ENCODE data around the gene TCP11. TPM values are rescaled to one million over a fixed set of nuclear protein-coding genes. Genes with fewer than 3 reads are reported as not detected.

Gene TCP11
- total and polyA plus RNA-seq, 11 donors, result 0.04 TPM; not detected in 10

GRCh38 chr6:35176301-35177024, 35.3 kb upstream of the TCP11 start:
- Histone ChIP-seq H3K27ac (no peak overlapping the region), H3K27me3 (no peaks in the 10 kb centered on the region), H3K36me3 (no peaks in the 10 kb centered on the region), H3K4me1 (peaks cover 0 to 24% (median 12%) of the 10 kb centered on the region in 12 donors), H3K9me3 (no peaks in the 10 kb centered on the region), H3K4me3 (no peak overlapping the region)
- 72 to 76% (median 74%) methylated on average over 3 of the region's 3 CpGs for WGBS, 4 donors
- TF ChIP-seq POLR2A (IDR thresholded peaks at IDR 0.05), result no peak
- TF ChIP-seq, protein P1, sequence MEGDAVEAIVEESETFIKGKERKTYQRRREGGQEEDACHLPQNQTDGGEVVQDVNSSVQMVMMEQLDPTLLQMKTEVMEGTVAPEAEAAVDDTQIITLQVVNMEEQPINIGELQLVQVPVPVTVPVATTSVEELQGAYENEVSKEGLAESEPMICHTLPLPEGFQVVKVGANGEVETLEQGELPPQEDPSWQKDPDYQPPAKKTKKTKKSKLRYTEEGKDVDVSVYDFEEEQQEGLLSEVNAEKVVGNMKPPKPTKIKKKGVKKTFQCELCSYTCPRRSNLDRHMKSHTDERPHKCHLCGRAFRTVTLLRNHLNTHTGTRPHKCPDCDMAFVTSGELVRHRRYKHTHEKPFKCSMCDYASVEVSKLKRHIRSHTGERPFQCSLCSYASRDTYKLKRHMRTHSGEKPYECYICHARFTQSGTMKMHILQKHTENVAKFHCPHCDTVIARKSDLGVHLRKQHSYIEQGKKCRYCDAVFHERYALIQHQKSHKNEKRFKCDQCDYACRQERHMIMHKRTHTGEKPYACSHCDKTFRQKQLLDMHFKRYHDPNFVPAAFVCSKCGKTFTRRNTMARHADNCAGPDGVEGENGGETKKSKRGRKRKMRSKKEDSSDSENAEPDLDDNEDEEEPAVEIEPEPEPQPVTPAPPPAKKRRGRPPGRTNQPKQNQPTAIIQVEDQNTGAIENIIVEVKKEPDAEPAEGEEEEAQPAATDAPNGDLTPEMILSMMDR (IDR thresholded peaks at IDR 0.05), result no peak
- no peak for ATAC-seq
- no peak for DNase-seq
- intact Hi-C loops (cut with DNase I), result no loop called here

- DNase-seq (no peak), ATAC-seq (no peak)
- 92 to 96% (median 94%) methylated on average over 4 of the region's 4 CpGs for WGBS, 4 donors
- no peak for TF ChIP-seq POLR2A (IDR thresholded peaks at IDR 0.05)
- TF ChIP-seq, protein P1 (IDR thresholded peaks at IDR 0.05), result no peak
- Histone ChIP-seq H3K9me3 (no peaks in the 10 kb centered on the region), H3K27me3 (no peaks in the 10 kb centered on the region), H3K36me3 (no peaks in the 10 kb centered on the region), H3K4me1 (peaks cover 0 to 5% (median under 1%) of the 10 kb centered on the region in 12 donors), H3K27ac (no peak overlapping the region), H3K4me3 (no peak overlapping the region)
- intact Hi-C loops (cut with DNase I), result no loop called here
These were observed 33.4 kb upstream of the TCP11 start for GRCh38 chr6:35174501-35174900.

GRCh38 chr6:35174088-35174434, 32.9 kb upstream of the TCP11 start:
- intact Hi-C loops (cut with DNase I), result no loop called here
- H3K9me3 ChIP-seq, result no peaks in the 10 kb centered on the region
- no peaks in the 10 kb centered on the region for H3K27me3 ChIP-seq
- H3K36me3 ChIP-seq, result no peaks in the 10 kb centered on the region
- WGBS, 4 donors, result 47 to 66% (median 57%) methylated on average over 2 of the region's 2 CpGs
- no peak overlapping the region for H3K27ac ChIP-seq
- no peak for ATAC-seq
- no peak for DNase-seq
- TF ChIP-seq POLR2A (IDR thresholded peaks at IDR 0.05), result no peak
- TF ChIP-seq, protein P1 (IDR thresholded peaks at IDR 0.05), result no peak
- no peak overlapping the region for H3K4me3 ChIP-seq
- peaks cover 0 to 2% (median 0%) of the 10 kb centered on the region in 12 donors for H3K4me1 ChIP-seq

DNA sequence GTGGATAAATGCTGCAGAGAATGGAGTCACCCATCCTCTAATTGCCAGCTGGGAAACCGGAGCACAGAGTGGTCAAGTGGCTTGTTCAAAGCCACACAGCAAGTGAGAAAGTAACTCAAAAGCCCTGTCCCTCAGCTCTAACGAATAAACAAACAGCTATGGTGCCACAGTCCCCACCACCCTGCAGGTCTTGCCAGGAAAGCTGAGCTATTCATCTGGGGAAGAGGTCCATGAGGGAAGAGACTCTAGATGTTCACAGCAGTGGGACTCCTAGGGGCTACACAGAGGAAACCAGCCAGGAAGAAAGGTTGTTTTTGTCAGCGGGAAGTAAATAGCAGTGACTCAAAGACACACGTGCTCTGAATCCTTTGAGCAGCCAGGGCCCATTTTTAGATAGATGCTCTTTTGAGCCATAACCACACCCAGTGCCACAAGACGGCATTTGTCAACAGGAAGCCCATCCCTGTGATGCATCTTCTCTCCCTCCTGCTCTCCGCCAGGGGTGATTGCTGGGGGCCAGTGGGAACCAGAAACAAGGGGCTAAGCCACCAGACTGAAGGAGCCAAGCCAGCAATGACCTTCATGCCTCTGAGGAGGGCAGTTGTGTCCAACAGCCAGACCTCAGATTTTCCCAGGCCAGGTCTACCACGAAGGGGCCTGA, 32.4 kb upstream of the TCP11 start:
- 59 to 78% (median 67%) methylated on average over 7 of the region's 7 CpGs for WGBS, 4 donors
- Histone ChIP-seq H3K27me3 (no peaks in the 10 kb centered on the region), H3K36me3 (no peaks in the 10 kb centered on the region), H3K27ac (no peak overlapping the region), H3K9me3 (no peaks in the 10 kb centered on the region), H3K4me1 (peaks cover 0 to 3% (median 0%) of the 10 kb centered on the region in 12 donors), H3K4me3 (no peak overlapping the region)
- ATAC-seq, result no peak
- intact Hi-C loops (cut with DNase I), result no loop called here
- no peak for DNase-seq
- no peak for TF ChIP-seq POLR2A (IDR thresholded peaks at IDR 0.05)
- TF ChIP-seq, protein P1 (IDR thresholded peaks at IDR 0.05), result no peak
